ENCODE data around the gene AP2B1.

DNA sequence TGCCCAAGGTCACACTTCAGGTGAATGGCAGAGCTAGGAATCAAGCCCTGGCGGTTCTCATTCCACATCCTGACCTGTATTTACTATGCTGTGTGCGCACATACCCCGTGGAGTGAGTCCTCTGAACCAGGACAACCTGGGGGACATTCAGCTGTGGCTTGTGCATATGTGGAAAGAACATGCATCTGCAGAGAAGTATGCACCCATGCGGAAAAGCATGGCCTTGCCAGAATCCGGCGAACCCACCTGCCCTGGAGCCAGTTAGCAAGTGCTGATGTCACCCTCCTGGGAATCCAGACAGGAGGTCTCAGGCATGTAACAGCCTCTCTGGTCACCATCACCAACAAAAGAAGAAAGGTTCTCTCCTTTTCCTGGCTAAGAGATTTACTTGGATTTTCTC lies 146.2 kb downstream of the AP2B1 start:
- TF ChIP-seq, protein P1, sequence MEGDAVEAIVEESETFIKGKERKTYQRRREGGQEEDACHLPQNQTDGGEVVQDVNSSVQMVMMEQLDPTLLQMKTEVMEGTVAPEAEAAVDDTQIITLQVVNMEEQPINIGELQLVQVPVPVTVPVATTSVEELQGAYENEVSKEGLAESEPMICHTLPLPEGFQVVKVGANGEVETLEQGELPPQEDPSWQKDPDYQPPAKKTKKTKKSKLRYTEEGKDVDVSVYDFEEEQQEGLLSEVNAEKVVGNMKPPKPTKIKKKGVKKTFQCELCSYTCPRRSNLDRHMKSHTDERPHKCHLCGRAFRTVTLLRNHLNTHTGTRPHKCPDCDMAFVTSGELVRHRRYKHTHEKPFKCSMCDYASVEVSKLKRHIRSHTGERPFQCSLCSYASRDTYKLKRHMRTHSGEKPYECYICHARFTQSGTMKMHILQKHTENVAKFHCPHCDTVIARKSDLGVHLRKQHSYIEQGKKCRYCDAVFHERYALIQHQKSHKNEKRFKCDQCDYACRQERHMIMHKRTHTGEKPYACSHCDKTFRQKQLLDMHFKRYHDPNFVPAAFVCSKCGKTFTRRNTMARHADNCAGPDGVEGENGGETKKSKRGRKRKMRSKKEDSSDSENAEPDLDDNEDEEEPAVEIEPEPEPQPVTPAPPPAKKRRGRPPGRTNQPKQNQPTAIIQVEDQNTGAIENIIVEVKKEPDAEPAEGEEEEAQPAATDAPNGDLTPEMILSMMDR (IDR thresholded peaks at IDR 0.05), result no peak
- TF ChIP-seq POLR2A (IDR thresholded peaks at IDR 0.05), result no peak

Measured in lower leg skin (tissue), 3 donors.